Mammary microvascular endothelial cell (primary cell): ENCODE data around the gene SPINT4. TPM values are rescaled to one million over a fixed set of nuclear protein-coding genes. Genes with fewer than 3 reads are reported as not detected.

Experiments
- total RNA-seq: library from RNA; depleted of rRNA; stranded (reverse); fragments of >200 nt; gene quantifications from 2 replicates; pipeline ENCODE4 v1.2.3, GENCODE V29; 2015

The SPINT4 gene
- total RNA-seq = not detected in 2 replicates

DNA sequence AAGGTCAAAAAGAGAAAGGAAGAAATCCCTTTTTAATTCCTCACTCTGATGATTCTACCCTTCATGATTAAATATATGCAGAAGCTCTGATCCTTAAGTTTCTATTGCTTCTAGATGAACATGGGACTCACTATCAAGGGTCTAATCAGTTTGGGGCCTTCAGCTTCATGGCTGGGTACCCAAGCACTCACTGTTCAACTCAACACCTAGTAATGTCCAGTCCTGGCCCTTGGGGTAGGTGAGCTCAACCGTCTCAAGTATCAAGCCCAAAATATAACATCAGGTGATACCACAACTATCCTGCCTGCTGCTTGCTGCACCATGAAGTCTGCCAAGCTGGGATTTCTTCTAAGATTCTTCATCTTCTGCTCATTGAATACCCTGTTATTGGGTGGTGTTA, at the start of gene SPINT4:
SPINT4 (plus strand) TSS at position 301 of the 400 bp plus-strand sequence; CDS start at position 322, 21 bp downstream.

DNA sequence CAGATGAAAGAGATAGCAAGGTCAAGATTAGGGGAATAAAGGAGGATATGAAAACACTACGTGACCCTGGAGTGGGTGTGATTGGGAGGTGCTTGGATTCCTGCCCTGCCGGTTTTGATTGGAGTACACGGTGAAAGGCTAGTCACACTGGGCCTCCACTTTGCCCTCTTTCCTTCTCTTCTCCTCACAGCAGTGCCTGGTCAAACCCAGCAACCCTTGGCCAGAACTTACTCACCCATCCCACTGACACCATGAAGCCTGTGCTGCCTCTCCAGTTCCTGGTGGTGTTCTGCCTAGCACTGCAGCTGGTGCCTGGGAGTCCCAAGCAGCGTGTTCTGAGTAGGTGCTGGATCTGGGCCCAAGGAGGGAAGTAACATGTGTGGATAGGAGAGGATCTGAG, 20.3 kb upstream of the SPINT4 start, which contains the start of gene WFDC13:
WFDC13 (plus strand) TSS at position 166 of the 400 bp plus-strand sequence; CDS start at position 252, 86 bp downstream.

DNA sequence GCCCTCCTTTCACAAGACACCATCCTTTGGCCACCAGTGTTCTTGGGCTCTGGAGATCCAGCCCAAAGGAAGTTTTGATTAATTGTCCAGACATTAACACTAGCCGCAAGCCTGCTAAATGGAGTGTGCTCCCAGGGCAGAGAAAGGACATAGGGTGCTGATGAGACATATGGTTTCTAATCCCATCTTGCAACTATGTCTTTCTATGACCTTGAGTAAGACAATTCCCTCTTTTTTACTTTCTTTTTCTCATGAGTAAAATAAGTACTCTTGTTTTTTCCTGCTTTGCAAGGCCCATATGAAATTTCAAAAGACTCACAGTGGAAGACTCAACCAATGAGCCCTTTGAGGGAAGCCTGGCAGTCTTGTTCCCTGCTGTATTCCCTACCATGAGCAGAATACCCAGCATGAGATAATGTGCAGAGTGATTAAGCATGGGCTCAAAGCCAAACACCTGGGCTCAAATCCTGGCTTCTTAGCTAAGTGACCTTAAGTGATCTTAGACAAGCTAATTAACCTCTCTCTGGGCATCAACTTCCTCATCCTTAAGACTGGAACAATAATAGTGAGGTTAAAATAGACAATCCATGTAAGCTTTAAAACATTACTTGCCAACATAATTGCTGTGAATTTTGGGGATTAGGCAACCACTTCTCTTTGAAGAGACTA, 17.0 kb upstream of the SPINT4 start, which contains the start of gene WFDC10B:
WFDC10B (minus strand) TSS at position 51 of the 669 bp plus-strand sequence. CDS start 19,027 bp downstream, outside the sequence.

Other genes with a start within 250 kb of the SPINT4 start
- gene SPINT3, start 206.7 kb upstream of the SPINT4 start, total RNA-seq = not detected in 2 replicates
- not detected in 2 replicates for gene WFDC6, start 182.9 kb upstream of the SPINT4 start, total RNA-seq
- not detected in 2 replicates for gene EPPIN, start 174.9 kb upstream of the SPINT4 start, total RNA-seq
- gene WFDC8, start 143.1 kb upstream of the SPINT4 start, total RNA-seq = not detected in 2 replicates
- gene WFDC10A, start 92.6 kb upstream of the SPINT4 start, total RNA-seq = not detected in 2 replicates
- gene WFDC9, start 91.1 kb upstream of the SPINT4 start, total RNA-seq = not detected in 2 replicates
- gene WFDC11, start 52.1 kb upstream of the SPINT4 start, total RNA-seq = not detected in 2 replicates
- gene WFDC13, start 20.3 kb upstream of the SPINT4 start, total RNA-seq = not detected in 2 replicates
- gene WFDC10B, start 17.3 kb upstream of the SPINT4 start, total RNA-seq = not detected in 2 replicates
- 3.7 TPM in 1 of 2 replicates, not detected in the other for gene WFDC3, start 69.5 kb downstream of the SPINT4 start, total RNA-seq
- 30.2 and 32.6 TPM in 2 replicates for gene DNTTIP1, start 69.6 kb downstream of the SPINT4 start, total RNA-seq
- gene UBE2C, start 90.3 kb downstream of the SPINT4 start, total RNA-seq = 108 and 126 TPM in 2 replicates
- not detected in 2 replicates for gene TNNC2, start 105.0 kb downstream of the SPINT4 start, total RNA-seq
- 11.6 and 27.0 TPM in 2 replicates for gene SNX21, start 111.5 kb downstream of the SPINT4 start, total RNA-seq
- 37.2 and 57.0 TPM in 2 replicates for gene ACOT8, start 135.0 kb downstream of the SPINT4 start, total RNA-seq
- gene ZSWIM3, start 135.3 kb downstream of the SPINT4 start, total RNA-seq = 3.3 and 4.1 TPM in 2 replicates
- gene ZSWIM1, start 158.9 kb downstream of the SPINT4 start, total RNA-seq = 9.1 and 11.7 TPM in 2 replicates
- 1.3 TPM in 1 of 2 replicates, not detected in the other for gene SPATA25, start 165.3 kb downstream of the SPINT4 start, total RNA-seq
- gene NEURL2, start 168.9 kb downstream of the SPINT4 start, total RNA-seq = 2.2 and 2.3 TPM in 2 replicates
- 129 and 130 TPM in 2 replicates for gene CTSA, start 169.0 kb downstream of the SPINT4 start, total RNA-seq
- gene PLTP, start 189.8 kb downstream of the SPINT4 start, total RNA-seq = 6.3 and 11.5 TPM in 2 replicates
- 16.1 and 20.9 TPM in 2 replicates for gene PCIF1, start 212.3 kb downstream of the SPINT4 start, total RNA-seq
- 12.1 TPM in 2 replicates for gene ZNF335, start 249.9 kb downstream of the SPINT4 start, total RNA-seq